B cell (primary cell): ENCODE data around the gene RASA3. TPM values are rescaled to one million over a fixed set of nuclear protein-coding genes. Genes with fewer than 3 reads are reported as not detected.

Experiments
- ATAC-seq: fragments of 200-7000 bp; cut with Tn5 transposase; one replicate; pipeline ENCODE4 v1.10.0; 2021; ENCODE audit warnings: low read depth, mild to moderate bottlenecking, moderate number of reproducible peaks, moderate library complexity
- CTCF ChIA-PET: fragments of 350-600 bp; sonication (Branson Sonifier 250); formaldehyde crosslinking; loops from one replicate; lab custom pipeline; 2021; ENCODE audit warnings: antibody characterized with exemption, inconsistent platforms; lab: Charles Lee
- POLR2A ChIA-PET: fragments of 350-600 bp; sonication (Branson Sonifier 250); formaldehyde crosslinking; loops from one replicate; lab custom pipeline; 2021; ENCODE audit warnings: antibody characterized with exemption; lab: Charles Lee
- DNase-seq: peaks from one replicate; pipeline ENCODE4 v3.0.0; 2013
- H2AFZ ChIP-seq: 2 replicates; pipeline ENCODE4 v1.6.1; 2012; ENCODE audit warnings: mild to moderate bottlenecking, low read depth, low read length; ENCODE audit not compliant: insufficient read depth, poor library complexity, severe bottlenecking
- H3K27ac ChIP-seq, 2 donors: 1 replicate in 1 of 2; 2 replicates in 1 of 2; pipeline ENCODE4 v1.5.1; 2012 to 2013; ENCODE audit warnings: low read length in 2 of 2, mild to moderate bottlenecking in 2 of 2, moderate library complexity in 1 of 2
- H3K27me3 ChIP-seq, 4 experiments: fragments of 200-600 bp in 1 of 4; sonication (generic) in 1 of 4; replicated peaks in 1 of 4; 1 replicate in 2 of 4; 2 replicates in 2 of 4; pipeline versions ENCODE4 v1.6.1 to v1.7.0; 2013 to 2016; ENCODE audit warnings: low read length in 3 of 4, mild to moderate bottlenecking in 2 of 4, mixed read lengths in 1 of 4, moderate library complexity in 1 of 4; ENCODE audit not compliant: insufficient read depth in 4 of 4, control insufficient read depth in 3 of 4; ENCODE audit errors: control extremely low read depth in 1 of 4
- H3K36me3 ChIP-seq, 2 experiments: replicated peaks in 1 of 2; 1 replicate in 1 of 2; 2 replicates in 1 of 2; pipeline versions ENCODE4 v1.6.1 to v1.7.1; 2013; ENCODE audit warnings: low read length in 1 of 2; ENCODE audit not compliant: insufficient read depth in 2 of 2, control insufficient read depth in 1 of 2; ENCODE audit errors: control extremely low read depth in 1 of 2, extremely low read depth in 1 of 2
- H3K4me1 ChIP-seq, 2 donors: fragments of 200-600 bp in 1 of 2; sonication (generic) in 1 of 2; 1 replicate in 1 of 2; 2 replicates in 1 of 2; pipeline versions ENCODE4 v1.5.1 to v1.6.1; 2013 to 2017; ENCODE audit warnings: low read length in 2 of 2; ENCODE audit not compliant: control insufficient read depth in 2 of 2, insufficient read depth in 2 of 2
- H3K4me2 ChIP-seq: replicated peaks from 2 replicates; pipeline ENCODE3; 2012; ENCODE audit warnings: mild to moderate bottlenecking, low read depth, low read length; ENCODE audit not compliant: poor library complexity, severe bottlenecking
- H3K4me3 ChIP-seq, 5 experiments: fragments of 200-600 bp in 1 of 5; sonication (generic) in 1 of 5; 1 replicate in 3 of 5; 2 replicates in 2 of 5; pipeline versions ENCODE4 v1.5.1 to v1.7.0; 2011 to 2016; ENCODE audit warnings: low read length in 4 of 5, mild to moderate bottlenecking in 4 of 5, low read depth in 2 of 5, control low read depth in 1 of 5, moderate library complexity in 1 of 5; ENCODE audit not compliant: insufficient read depth in 1 of 5; ENCODE audit errors: control extremely low read depth in 1 of 5, extremely low read depth in 1 of 5
- H3K79me2 ChIP-seq: fragments of 200-600 bp; sonication (generic); one replicate; pipeline ENCODE4 v1.6.0; 2016; ENCODE audit warnings: low read length; ENCODE audit not compliant: control insufficient read depth, insufficient read depth
- H3K9ac ChIP-seq: fragments of 200-600 bp; sonication (generic); 2 replicates; pipeline ENCODE4 v1.6.1; 2017; ENCODE audit warnings: mild to moderate bottlenecking, low read length, moderate library complexity
- H3K9me3 ChIP-seq, 3 donors: one replicate each; pipeline versions ENCODE4 v1.6.1 to v1.7.1; 2013; ENCODE audit warnings: low read length in 2 of 3; ENCODE audit not compliant: control insufficient read depth in 2 of 3, insufficient read depth in 1 of 3; ENCODE audit errors: control extremely low read depth in 1 of 3
- H4K20me1 ChIP-seq: 2 replicates; pipeline ENCODE4 v1.6.0; 2012; ENCODE audit warnings: mild to moderate bottlenecking, low read length; ENCODE audit not compliant: insufficient read depth, control insufficient read depth, poor library complexity, severe bottlenecking
- H3K27ac Mint-ChIP-seq: one replicate; pipeline ENCODE4 v1.8.0; 2021; ENCODE audit warnings: mixed read lengths
- H3K27me3 Mint-ChIP-seq: one replicate; pipeline ENCODE4 v1.8.0; 2021; ENCODE audit warnings: mixed read lengths
- H3K4me1 Mint-ChIP-seq: one replicate; pipeline ENCODE4 v1.8.0; 2021; ENCODE audit warnings: mixed read lengths
- H3K4me3 Mint-ChIP-seq: one replicate; pipeline ENCODE4 v1.8.0; 2021; ENCODE audit warnings: mixed read lengths
- H3K9me3 Mint-ChIP-seq: one replicate; pipeline ENCODE4 v1.8.0; 2022; ENCODE audit warnings: mixed read lengths; ENCODE audit not compliant: insufficient read depth
- CTCF ChIP-seq: fragments of 200-600 bp; IDR thresholded peaks from one replicate; pipeline ENCODE4 v1.8.0; 2022; ENCODE audit warnings: antibody characterized with exemption, mild to moderate bottlenecking
- EZH2 ChIP-seq: IDR thresholded peaks from 2 replicates; pipeline ENCODE4 v1.6.1; 2012; ENCODE audit warnings: borderline replicate concordance, low read depth, mild to moderate bottlenecking, moderate library complexity, low read length; ENCODE audit not compliant: insufficient read depth, poor library complexity, severe bottlenecking
- WGBS: methylation state at CpG from one replicate; pipeline ENCODE4 v1.1.5; 2013; ENCODE audit warnings: missing lambda C conversion rate; ENCODE audit not compliant: insufficient coverage; 5-methylcytosine and 5-hydroxymethylcytosine counted together
- intact Hi-C: fragments of 100-400 bp; cut with micrococcal nuclease; formaldehyde crosslinking; loops from one replicate; pipeline ENCODE4 v1.10.0; 2022
- polyA plus RNA-seq: library from polyadenylated mRNA; depleted of rRNA; stranded (reverse); fragments of >200 nt; gene quantifications from 2 replicates; pipeline ENCODE4 v1.2.3, GENCODE V29; 2012
- total RNA-seq, 2 donors: library from RNA; stranded (reverse); fragments of 120-200 nt in 1 of 2; gene quantifications; 1 replicate in 1 of 2; 2 replicates in 1 of 2; pipeline versions ENCODE4 v1.2.3 to v1.2.4, GENCODE V29; 2013 to 2022

Gene RASA3
- total and polyA plus RNA-seq, 2 donors (not counting 1 experiment from before 2014, with no cell fraction given) = 54.2 to 87.4 TPM

GRCh38 chr13:114130837-114131582, 1.4 kb downstream of the RASA3 start:
- Histone ChIP-seq H2AFZ (peak overlapping the region; percentile 66), H3K9ac (peak overlapping the region; percentile 88), H3K79me2 (peaks cover 47% of the 10 kb centered on the region), H3K9me3 (no peaks in the 10 kb centered on the region), H3K4me3 (peak overlapping the region; percentile 82 to 95 (median 86)), H4K20me1 (peaks cover 48% of the 10 kb centered on the region), H3K27ac (peak overlapping the region; percentile 81 to 90), H3K4me2 (peak overlapping the region; percentile 95), H3K4me1 (peaks cover 59 to 65% of the 10 kb centered on the region in 2 donors), H3K36me3 (peaks cover 0 to 5% of the 10 kb centered on the region in 2 experiments), H3K27me3 (no peaks in the 10 kb centered on the region)
- 1% methylated on average over 27 of the region's 30 CpGs for WGBS
- H3K27ac Mint-ChIP-seq = peak overlapping the region; percentile 87
- no peak for TF ChIP-seq EZH2
- TF ChIP-seq CTCF = no peak
- no peaks in the 10 kb centered on the region for H3K9me3 Mint-ChIP-seq
- DNase-seq = peak; percentile 72
- H3K27me3 Mint-ChIP-seq = no peaks in the 10 kb centered on the region
- intact Hi-C loops = loop anchor here (5.0 kb wide), 1 partner anchor 314 kb away; no protein-coding TSS in a partner anchor
- CTCF ChIA-PET = interaction anchor here (1.5 to 1.6 kb wide), 3 partner anchors 12 to 21 kb away, joined by 3 to 5 read pairs (median 3); no protein-coding TSS in a partner anchor
- H3K4me1 Mint-ChIP-seq = peaks cover 74% of the 10 kb centered on the region
- POLR2A ChIA-PET = interaction anchor here (1.0 to 2.3 kb wide), 5 partner anchors 9 to 20 kb away, joined by 4 to 7 read pairs (median 6); no protein-coding TSS in a partner anchor
- peak overlapping the region; percentile 100 for H3K4me3 Mint-ChIP-seq
- no peak for ATAC-seq
